Measurements from ENCODE around the gene SNW1. TPM values are rescaled to one million over a fixed set of nuclear protein-coding genes. Genes with fewer than 3 reads are reported as not detected.
"Not testable (repeated sequence)": the region's sequence is repeated elsewhere in the genome, so short reads cannot be mapped to it uniquely, and the experiment has no call there.

The SNW1 gene
- total RNA-seq, 4 donors from 2014 or later: 22.0 to 75.5 (median 66.9) TPM

GRCh38 chr14:77800814-77801213 is 39.9 kb upstream of the SNW1 start:
- Histone ChIP-seq H3K4me3 (peak overlapping the region in 1 of 2 donors; percentile 81), H3K4me1 (no peaks in the 10 kb centered on the region), H3K36me3 (no peaks in the 10 kb centered on the region), H3K9me3 (no peaks in the 10 kb centered on the region), H3K27me3 (no peaks in the 10 kb centered on the region), H3K27ac (peak overlapping the region in 1 of 2 donors; percentile 70)
- TF ChIP-seq POLR2A (IDR thresholded peaks at IDR 0.05) (no peak), CTCF (IDR thresholded peaks at IDR 0.05) (no peak)
- intact Hi-C loops (cut with DNase I; ENCODE audit: low total_unique reads): no loop called here
- no peak for DNase-seq

DNA sequence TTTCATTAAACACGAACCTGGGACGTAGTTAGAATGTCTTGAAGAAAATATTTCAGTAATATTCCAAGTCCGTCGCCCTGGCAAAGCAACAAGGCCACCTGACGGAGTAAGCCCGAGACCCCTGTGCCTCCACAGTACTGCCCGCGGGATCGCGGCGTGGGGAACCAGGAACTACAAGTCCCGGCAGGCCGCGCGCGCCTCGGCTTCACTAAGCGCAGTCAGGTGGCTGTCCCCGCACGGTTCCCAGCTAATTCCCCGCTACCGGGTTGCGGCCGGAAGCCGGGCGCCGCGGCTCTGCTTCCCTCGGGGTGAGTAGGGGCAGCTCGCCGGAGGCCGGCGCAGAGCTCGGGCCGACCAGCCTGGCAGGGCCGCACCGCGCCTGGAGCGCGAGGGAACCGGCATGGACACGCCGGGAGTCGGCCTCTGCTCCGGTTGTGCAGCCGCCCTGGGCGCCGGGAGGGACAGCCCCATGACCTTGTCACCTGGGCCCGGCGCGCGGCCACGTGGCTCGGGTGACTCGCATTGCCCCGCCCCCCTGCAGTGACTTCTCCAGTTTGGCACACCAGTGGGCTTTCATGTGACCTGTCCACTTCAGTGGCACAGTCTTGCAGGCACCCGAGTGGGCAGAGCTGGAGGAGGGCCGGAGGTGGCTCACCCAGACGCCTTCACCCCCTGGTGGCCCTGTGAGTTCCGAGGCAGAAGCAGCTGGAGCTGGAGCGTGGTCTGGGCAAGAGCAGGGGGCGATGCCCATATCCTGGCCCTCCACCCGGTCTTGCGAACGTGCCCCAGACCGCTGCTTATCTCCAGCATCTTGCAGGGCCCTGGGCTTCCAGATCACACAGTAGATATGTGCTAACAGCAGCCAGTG is 39.1 kb upstream of the SNW1 start, which contains the start of gene ADCK1:
Gene ADCK1, plus strand, starts transcription at position 247 of the 868 bp plus-strand sequence. CDS start 18,870 bp downstream, outside the sequence.
- TF ChIP-seq CTCF (IDR thresholded peaks at IDR 0.05) (peak in 2 of 4 experiments; percentile 22 to 23), POLR2A (IDR thresholded peaks at IDR 0.05) (peak; percentile 11 to 55)
- peak; percentile 80 for DNase-seq
- intact Hi-C loops (cut with DNase I; ENCODE audit: low total_unique reads): no loop called here
- no peaks in the 10 kb centered on the region for H3K36me3 ChIP-seq
- peak within 1 kb of the TSS; percentile 33 to 81 for H3K4me3 ChIP-seq
- no peaks in the 10 kb centered on the region for H3K4me1 ChIP-seq
- H3K27me3 ChIP-seq: no peaks in the 10 kb centered on the region
- H3K27ac ChIP-seq: peak within 1 kb of the TSS; percentile 70 to 79
- H3K9me3 ChIP-seq: no peaks in the 10 kb centered on the region

DNA sequence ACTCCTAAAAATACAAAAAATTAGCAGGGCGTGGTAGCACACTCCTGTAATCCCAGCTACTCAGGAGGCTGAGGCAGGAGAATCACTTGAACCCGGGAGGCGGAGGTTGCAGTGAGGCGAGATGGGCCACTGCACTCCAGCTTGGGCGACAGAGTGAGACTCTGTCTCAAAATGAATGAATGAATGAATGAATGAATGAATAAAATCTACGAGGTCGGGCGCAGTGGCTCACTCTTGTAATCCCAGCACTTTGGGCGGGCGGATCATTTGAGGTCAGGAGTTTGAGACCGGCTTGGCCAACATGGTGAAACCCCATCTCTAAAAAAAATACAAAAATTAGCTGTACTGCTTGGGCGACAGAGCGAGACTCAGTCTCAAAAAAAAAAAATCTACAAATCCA is 38.5 kb upstream of the SNW1 start:
- H3K27me3 ChIP-seq; H3K36me3 ChIP-seq; intact Hi-C loops (cut with DNase I; ENCODE audit: low total_unique reads); H3K4me1 ChIP-seq; DNase-seq; H3K9me3 ChIP-seq: not testable (repeated sequence)
- peak overlapping the region; percentile 70 to 79 for H3K27ac ChIP-seq
- peak overlapping the region; percentile 33 to 81 for H3K4me3 ChIP-seq

DNA sequence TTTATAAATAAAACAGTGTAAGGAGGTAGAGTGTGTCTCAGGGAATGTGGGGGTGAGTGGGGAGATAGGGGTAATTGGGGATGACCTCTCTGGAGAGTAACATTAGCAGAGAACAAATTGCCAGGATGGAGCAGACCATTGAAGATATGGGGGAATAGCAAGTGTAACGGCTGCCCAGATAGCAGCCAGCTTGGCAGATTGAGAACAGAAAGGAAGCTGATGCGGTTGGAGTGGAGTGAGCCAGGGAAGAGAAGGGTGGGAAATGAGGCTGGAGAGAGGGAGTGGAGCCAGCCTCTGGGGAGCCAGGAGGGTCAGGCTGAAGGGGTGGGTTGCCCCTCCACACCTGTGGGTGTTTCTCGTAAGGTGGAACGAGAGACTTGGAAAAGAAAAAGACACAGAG is 33.4 kb upstream of the SNW1 start:
- DNase-seq: no peak
- Histone ChIP-seq H3K9me3 (no peaks in the 10 kb centered on the region), H3K36me3 (no peaks in the 10 kb centered on the region), H3K27me3 (no peaks in the 10 kb centered on the region), H3K27ac (no peak overlapping the region), H3K4me3 (no peak overlapping the region), H3K4me1 (no peaks in the 10 kb centered on the region)
- TF ChIP-seq POLR2A (IDR thresholded peaks at IDR 0.05): no peak
- no peak for TF ChIP-seq CTCF (IDR thresholded peaks at IDR 0.05)
- intact Hi-C loops (cut with DNase I; ENCODE audit: low total_unique reads): no loop called here

- H3K27me3 ChIP-seq; DNase-seq; intact Hi-C loops (cut with DNase I; ENCODE audit: low total_unique reads); H3K36me3 ChIP-seq; H3K9me3 ChIP-seq; H3K4me1 ChIP-seq; H3K4me3 ChIP-seq; H3K27ac ChIP-seq: not testable (repeated sequence)
Measured at GRCh38 chr14:77793255-77793654, 32.3 kb upstream of the SNW1 start.

GRCh38 chr14:77791225-77791600 is 30.3 kb upstream of the SNW1 start:
- TF ChIP-seq CTCF (IDR thresholded peaks at IDR 0.05) (no peak), POLR2A (IDR thresholded peaks at IDR 0.05) (no peak)
- Histone ChIP-seq H3K9me3 (no peaks in the 10 kb centered on the region), H3K4me3 (no peak overlapping the region), H3K4me1 (no peaks in the 10 kb centered on the region), H3K27ac (no peak overlapping the region), H3K36me3 (no peaks in the 10 kb centered on the region), H3K27me3 (no peaks in the 10 kb centered on the region)
- no peak for DNase-seq
- intact Hi-C loops (cut with DNase I; ENCODE audit: low total_unique reads): no loop called here
